ENCODE data around the gene OSBPL5. TPM values are rescaled to one million over a fixed set of nuclear protein-coding genes. Genes with fewer than 3 reads are reported as not detected.
A peak's percentile ranks its signal among the peaks of the same experiment; 100 is the strongest.

OSBPL5 gene
- total and polyA plus RNA-seq, 9 of the 15 experiments (the other 6 are each of a cell fraction or from before 2014, with no cell fraction given) = 0.06 to 14.8 (median 3.2) TPM

DNA sequence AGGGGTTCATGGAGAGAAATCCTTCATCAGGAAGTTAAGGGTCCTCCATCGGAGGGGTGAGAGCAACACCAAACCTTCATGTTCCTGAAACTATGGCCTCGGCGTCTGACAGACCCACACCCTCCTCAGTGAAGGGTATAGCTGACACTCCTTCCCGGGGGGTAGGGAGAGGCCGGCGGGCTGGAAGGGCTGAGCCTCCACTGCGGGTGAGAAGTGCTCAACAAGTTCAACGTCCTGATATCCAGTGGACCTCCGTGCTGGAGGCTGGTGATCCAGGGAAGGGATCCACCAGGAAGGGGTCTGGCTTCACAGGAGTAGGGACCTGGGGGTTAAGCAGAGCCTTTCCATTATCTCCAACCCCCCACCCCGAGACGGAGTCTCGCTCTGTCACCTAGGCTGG is 120.2 kb downstream of the OSBPL5 start:
- intact Hi-C loops (cut with micrococcal nuclease) = no loop called here
- Histone ChIP-seq H3K9me1 (ENCODE audit: control insufficient read depth, insufficient read depth, low read length) (peaks cover 18% of the 10 kb centered on the region), H2AFZ (ENCODE audit: low read depth, low read length) (no peak overlapping the region), H3K4me1 (replicated peaks in 1 of 2; ENCODE audit: control insufficient read depth in 2 of 2, insufficient read depth in 2 of 2, low read length in 2 of 2) (peaks cover 0 to 12% of the 10 kb centered on the region in 2 experiments; a peak in 2 of 5 replicates), H3K27me3 (ENCODE audit: control insufficient read depth in 2 of 2, insufficient read depth in 2 of 2, low read length in 2 of 2) (no peaks in the 10 kb centered on the region), H3K4me3 (no peak overlapping the region), H3K9me3 (replicated peaks; ENCODE audit: control insufficient read depth, insufficient read depth, low read depth, low read length) (no peaks in the 10 kb centered on the region), H3K27ac (ENCODE audit: extremely low read depth, low read depth, low read length) (no peak overlapping the region), H4K20me1 (replicated peaks; ENCODE audit: control insufficient read depth, insufficient read depth, low read length) (peaks cover 72% of the 10 kb centered on the region), H3K79me2 (ENCODE audit: control insufficient read depth, insufficient read depth, low read length) (peaks cover 64% of the 10 kb centered on the region), H3K9ac (ENCODE audit: insufficient read depth in 1 of 2, low read depth in 2 of 2, low read length in 2 of 2) (no peak overlapping the region), H3K4me2 (ENCODE audit: insufficient read depth, low read length) (no peak overlapping the region), H3K36me3 (ENCODE audit: control insufficient read depth, insufficient read depth, low read length) (peaks cover 72% of the 10 kb centered on the region)
- no peak for DNase-seq (ENCODE audit: extremely low read depth in 1 of 4, low spot score in 3 of 4)
- no peak for FAIRE-seq
- 93% methylated on average over 11 of the region's 12 CpGs for WGBS (ENCODE audit: insufficient coverage, low coverage, missing lambda C conversion rate)
- BruUV-seq (replicated peaks) = no TSS peak
- in situ Hi-C loops (cut with MboI) = loop anchor here (5.0 kb wide), 1 partner anchor 47 kb away; no protein-coding TSS in a partner anchor
- no peak for ATAC-seq
- ChIA-PET CTCF (ENCODE audit: low intra/inter-chr PET ratio) (no interaction called here), POLR2A (no interaction called here)
- 0 out of 2 replicates have a peak, but pooled peaks have one; percentile 24 for TF ChIP-seq POLR2G (IDR thresholded peaks at IDR 0.05; ENCODE audit: low read depth, low read length)
- TF ChIP-seq, protein P1, sequence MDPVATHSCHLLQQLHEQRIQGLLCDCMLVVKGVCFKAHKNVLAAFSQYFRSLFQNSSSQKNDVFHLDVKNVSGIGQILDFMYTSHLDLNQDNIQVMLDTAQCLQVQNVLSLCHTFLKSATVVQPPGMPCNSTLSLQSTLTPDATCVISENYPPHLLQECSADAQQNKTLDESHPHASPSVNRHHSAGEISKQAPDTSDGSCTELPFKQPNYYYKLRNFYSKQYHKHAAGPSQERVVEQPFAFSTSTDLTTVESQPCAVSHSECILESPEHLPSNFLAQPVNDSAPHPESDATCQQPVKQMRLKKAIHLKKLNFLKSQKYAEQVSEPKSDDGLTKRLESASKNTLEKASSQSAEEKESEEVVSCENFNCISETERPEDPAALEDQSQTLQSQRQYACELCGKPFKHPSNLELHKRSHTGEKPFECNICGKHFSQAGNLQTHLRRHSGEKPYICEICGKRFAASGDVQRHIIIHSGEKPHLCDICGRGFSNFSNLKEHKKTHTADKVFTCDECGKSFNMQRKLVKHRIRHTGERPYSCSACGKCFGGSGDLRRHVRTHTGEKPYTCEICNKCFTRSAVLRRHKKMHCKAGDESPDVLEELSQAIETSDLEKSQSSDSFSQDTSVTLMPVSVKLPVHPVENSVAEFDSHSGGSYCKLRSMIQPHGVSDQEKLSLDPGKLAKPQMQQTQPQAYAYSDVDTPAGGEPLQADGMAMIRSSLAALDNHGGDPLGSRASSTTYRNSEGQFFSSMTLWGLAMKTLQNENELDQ (CRISPR knock-in tag; IDR thresholded peaks at IDR 0.05; ENCODE audit: borderline replicate concordance) = no peak

DNA sequence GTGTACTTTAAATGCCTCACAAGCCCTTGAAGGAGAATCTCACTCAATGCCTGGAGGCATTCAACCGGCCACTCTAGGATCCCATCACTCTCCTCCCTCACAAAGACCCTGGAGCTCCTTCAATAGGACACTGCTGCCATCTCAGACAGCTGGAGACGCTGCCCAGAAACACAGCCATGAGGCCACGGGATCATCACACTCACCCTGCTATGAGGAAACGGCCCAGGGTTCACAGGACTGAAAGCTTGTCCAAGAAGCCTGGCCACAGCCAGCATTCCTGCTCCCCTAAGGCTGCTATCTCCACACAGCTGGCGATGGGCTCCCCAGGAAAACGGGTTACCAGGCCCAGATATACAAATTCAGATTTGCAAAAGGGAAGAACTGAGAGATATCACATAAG is 121.1 kb downstream of the OSBPL5 start:
- no TSS peak for BruUV-seq (replicated peaks)
- Histone ChIP-seq H3K27ac (ENCODE audit: extremely low read depth, low read depth, low read length) (no peak overlapping the region), H3K4me1 (replicated peaks in 1 of 2; ENCODE audit: control insufficient read depth in 2 of 2, insufficient read depth in 2 of 2, low read length in 2 of 2) (peaks cover 0 to 9% of the 10 kb centered on the region in 2 experiments; a peak in 2 of 5 replicates), H3K4me3 (no peak overlapping the region), H3K9ac (ENCODE audit: insufficient read depth in 1 of 2, low read depth in 2 of 2, low read length in 2 of 2) (no peak overlapping the region), H3K36me3 (ENCODE audit: control insufficient read depth, insufficient read depth, low read length) (peaks cover 73% of the 10 kb centered on the region), H3K4me2 (ENCODE audit: insufficient read depth, low read length) (no peak overlapping the region), H3K9me3 (replicated peaks; ENCODE audit: control insufficient read depth, insufficient read depth, low read depth, low read length) (no peaks in the 10 kb centered on the region), H2AFZ (ENCODE audit: low read depth, low read length) (no peak overlapping the region), H3K9me1 (ENCODE audit: control insufficient read depth, insufficient read depth, low read length) (peaks cover 10% of the 10 kb centered on the region), H4K20me1 (replicated peaks; ENCODE audit: control insufficient read depth, insufficient read depth, low read length) (peaks cover 63% of the 10 kb centered on the region), H3K27me3 (ENCODE audit: control insufficient read depth in 2 of 2, insufficient read depth in 2 of 2, low read length in 2 of 2) (no peaks in the 10 kb centered on the region), H3K79me2 (ENCODE audit: control insufficient read depth, insufficient read depth, low read length) (peaks cover 55% of the 10 kb centered on the region)
- DNase-seq (ENCODE audit: extremely low read depth in 1 of 4, low spot score in 3 of 4) = no peak
- CTCF ChIA-PET (ENCODE audit: low intra/inter-chr PET ratio) = no interaction called here
- in situ Hi-C loops (cut with MboI) (loop anchor here (5.0 kb wide), 1 partner anchor 48 kb away; no protein-coding TSS in a partner anchor), intact Hi-C loops (cut with micrococcal nuclease) (no loop called here)
- POLR2A ChIA-PET = interaction anchor here (1.0 to 1.5 kb wide), 2 partner anchors 9 to 13 kb away, joined by 3 to 6 read pairs; partner anchors contain the start of gene CARS1
- ATAC-seq = no peak
- no peak for FAIRE-seq
- WGBS (ENCODE audit: insufficient coverage, low coverage, missing lambda C conversion rate) = 79% methylated on average over 5 of the region's 6 CpGs
- TF ChIP-seq SIN3A (IDR thresholded peaks at IDR 0.05; ENCODE audit: borderline replicate concordance in 2 of 2, control insufficient read depth in 1 of 2, low read depth in 2 of 2, low read length in 2 of 2) (no peak), ZNF766 (CRISPR knock-in tag; conservative IDR thresholded peaks at IDR 0.05) (no peak), ZNF551 (CRISPR knock-in tag; IDR thresholded peaks at IDR 0.05) (no peak), KDM1A (IDR thresholded peaks at IDR 0.05) (no peak)
- TF ChIP-seq, protein P2, sequence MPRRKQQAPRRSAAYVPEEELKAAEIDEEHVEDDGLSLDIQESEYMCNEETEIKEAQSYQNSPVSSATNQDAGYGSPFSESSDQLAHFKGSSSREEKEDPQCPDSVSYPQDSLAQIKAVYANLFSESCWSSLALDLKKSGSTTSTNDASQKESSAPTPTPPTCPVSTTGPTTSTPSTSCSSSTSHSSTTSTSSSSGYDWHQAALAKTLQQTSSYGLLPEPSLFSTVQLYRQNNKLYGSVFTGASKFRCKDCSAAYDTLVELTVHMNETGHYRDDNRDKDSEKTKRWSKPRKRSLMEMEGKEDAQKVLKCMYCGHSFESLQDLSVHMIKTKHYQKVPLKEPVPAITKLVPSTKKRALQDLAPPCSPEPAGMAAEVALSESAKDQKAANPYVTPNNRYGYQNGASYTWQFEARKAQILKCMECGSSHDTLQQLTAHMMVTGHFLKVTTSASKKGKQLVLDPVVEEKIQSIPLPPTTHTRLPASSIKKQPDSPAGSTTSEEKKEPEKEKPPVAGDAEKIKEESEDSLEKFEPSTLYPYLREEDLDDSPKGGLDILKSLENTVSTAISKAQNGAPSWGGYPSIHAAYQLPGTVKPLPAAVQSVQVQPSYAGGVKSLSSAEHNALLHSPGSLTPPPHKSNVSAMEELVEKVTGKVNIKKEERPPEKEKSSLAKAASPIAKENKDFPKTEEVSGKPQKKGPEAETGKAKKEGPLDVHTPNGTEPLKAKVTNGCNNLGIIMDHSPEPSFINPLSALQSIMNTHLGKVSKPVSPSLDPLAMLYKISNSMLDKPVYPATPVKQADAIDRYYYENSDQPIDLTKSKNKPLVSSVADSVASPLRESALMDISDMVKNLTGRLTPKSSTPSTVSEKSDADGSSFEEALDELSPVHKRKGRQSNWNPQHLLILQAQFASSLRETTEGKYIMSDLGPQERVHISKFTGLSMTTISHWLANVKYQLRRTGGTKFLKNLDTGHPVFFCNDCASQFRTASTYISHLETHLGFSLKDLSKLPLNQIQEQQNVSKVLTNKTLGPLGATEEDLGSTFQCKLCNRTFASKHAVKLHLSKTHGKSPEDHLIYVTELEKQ (CRISPR knock-in tag; IDR thresholded peaks at IDR 0.05) = no peak
- TF ChIP-seq, protein P3, sequence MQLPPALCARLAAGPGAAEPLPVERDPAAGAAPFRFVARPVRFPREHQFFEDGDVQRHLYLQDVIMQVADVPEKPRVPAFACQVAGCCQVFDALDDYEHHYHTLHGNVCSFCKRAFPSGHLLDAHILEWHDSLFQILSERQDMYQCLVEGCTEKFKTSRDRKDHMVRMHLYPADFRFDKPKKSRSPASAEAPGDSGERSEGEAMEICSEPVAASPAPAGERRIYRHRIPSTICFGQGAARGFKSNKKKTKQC (CRISPR knock-in tag; IDR thresholded peaks at IDR 0.05) = no peak
